CD4-positive, alpha-beta T cell treated with Interleukin-21 for 1 hour (primary cell): Measurements from ENCODE around the gene SAPCD1.
"Not testable (repeated sequence)": the region's sequence is repeated elsewhere in the genome, so short reads cannot be mapped to it uniquely, and the experiment has no call there.

Source experiments
- DNase-seq: peaks from one replicate; pipeline ENCODE4 v3.0.0-alpha.2; 2020

The SAPCD1 gene

DNA sequence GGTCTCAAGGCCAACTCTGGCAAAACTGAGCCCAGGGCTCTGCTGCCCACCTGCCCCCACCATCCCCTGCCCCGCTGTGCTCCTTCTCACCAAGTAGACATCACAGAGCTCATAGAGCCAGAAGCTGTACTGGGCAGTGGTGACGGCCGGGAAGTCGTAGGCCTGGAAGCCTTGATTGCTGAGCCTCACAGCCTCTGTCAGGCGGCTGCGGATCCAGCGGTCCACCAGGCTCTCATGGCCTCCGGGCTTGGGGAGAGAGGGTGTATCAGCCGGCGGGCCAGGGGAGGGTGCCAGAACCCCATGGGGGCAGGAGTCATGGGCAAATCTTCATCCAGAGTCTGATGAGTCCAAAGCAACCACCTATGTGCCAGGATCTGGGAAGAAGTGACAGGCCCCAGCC, 17.5 kb downstream of the SAPCD1 start:
- DNase-seq = no peak

DNA sequence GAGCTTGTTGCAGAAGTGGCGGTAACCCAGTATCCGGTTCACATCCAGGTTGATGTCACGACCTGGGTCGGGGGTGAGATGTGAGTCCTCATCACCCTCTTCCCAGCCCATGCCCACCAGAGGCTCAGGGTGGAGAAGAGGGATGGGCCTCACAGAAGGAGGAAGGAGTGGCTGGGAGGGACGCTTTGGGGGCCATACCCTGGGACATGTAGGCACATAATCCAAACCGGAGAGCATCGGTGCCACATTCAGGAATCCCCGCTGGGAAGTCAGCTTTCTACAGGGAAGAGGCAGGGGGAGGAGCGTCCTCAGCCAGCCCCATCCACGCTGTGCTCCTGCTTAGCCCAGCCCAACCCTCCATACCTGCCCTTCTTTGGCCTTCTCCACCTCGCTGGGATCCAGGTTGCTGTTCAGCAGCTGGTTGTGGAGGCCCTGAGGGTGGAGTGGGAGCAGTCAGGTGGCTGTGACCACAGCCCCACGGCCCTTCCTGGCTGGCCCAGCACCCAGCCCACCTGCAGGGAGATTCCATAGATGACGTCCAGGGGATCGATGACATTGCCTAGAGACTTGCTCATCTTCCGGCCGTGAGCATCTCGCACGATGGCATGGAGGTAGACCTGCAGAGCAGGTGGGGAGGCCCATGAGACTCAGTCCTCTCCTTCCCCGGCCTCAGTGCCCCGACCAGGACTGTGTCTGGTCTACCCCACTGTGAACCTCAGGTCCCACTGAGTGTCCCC, 18.2 kb downstream of the SAPCD1 start:
- DNase-seq = no peak

DNA sequence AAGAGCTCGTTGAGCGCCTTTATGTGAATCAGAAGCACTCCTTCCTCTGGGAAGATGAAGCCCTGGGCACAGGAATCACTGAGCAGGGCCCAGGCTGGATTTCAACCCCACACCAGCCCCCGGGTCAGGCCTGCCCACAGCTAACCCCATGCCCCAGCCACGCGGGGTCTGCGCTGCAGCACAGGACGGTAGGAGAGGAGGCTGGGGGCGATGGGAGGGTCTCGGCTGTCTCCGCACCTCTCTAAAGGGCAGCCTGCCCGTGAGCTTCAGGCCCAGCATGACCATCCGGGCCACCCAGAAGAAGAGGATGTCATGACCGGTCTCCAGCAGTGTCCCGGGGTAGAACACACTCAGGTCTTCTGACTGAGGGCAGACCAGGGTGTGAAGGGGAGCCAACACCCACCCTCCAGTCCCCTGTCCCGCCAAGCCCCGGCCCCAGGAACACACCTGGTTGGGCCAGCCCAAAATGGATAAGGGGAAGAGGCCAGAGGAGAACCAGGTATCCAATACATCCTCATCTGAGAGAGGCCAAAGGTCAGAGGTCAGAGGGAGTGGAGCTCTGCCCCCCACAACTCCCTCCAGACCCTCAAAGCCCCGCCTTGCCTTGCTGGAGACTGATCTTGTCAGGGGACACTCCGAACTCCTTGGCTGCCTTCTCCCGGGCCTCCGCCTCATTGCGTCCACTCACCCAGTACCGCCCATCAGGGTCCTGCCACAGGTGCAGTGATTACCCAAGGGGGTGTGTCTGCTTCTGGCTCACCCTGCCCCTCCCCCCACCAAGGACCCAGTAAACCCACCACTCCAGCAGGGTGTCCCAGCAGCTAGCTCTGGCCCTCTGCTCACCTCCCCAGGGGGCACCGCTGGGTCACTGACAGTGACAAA, 19.0 kb downstream of the SAPCD1 start:
- DNase-seq = no peak

DNA sequence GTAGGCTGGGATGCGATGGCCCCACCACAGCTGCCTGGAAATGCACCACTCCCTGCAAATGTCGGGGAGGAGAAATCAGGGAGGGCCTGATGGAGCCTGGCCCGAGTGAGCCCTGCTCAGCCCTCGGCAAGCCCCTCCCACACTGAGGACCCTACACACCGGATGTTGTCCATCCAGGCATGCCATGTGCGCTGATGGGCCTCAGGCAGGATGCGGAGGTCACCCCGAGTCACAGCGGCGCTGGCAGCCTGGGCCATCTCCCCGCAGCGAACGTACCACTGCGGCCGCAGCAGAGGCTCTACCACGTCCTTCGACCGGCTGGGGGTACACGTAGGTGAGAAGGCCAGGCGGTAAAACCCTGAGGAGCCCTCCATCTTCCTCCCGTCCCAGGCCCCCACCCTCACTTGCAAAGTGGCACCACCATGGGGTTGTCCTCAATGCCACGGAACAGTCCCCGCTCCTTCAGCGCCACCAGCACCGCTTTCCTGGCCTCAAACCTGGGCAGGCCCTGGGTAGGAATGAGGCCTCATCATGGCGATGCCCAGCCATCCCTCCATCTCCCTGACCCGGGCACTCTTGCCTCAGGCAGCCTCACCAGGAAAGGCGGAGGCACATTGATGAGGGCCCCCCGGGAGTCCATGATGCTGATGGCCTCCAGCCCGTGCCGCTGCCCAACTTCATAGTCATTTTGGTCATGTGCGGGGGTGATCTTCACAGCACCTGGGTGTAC, 19.8 kb downstream of the SAPCD1 start:
- DNase-seq = no peak

DNA sequence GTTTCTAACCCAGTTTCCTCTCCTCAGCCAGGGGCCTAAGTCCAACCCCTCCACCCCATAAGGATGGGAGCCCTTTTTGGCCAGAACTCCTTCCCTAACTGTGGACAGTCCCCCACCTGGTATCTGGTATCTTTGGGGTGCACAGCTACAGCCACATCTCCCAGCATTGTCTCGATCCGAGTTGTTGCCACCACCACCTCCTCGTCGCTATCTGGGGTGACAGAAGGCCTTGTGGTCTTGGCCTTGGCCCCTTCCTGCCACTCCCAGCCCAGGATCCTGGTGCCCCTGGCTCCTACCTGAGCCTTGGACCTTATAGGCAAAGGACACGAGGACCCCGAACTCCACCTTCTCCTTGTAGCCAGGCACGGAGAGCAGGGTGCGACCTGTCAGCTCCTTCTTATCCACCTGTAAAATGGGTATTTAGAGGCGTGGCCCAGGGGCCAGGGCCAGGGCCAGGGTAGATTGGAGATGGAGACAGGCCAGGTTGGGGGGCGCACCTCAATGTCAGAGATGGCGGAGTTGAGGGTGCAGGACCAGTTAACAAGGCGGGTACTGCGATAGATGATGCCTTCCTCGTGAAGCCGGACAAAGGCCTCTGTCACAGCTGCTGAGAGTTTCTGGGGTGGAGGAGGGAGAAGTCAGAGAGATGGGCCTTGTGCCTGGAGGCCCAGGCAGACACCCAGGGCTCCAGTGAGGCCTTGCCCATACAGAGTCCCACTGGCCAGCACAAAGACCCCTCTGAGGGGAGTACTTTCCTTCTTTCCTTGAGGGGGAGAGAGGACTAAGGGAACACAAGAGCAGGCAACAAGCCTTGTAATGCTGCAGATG, 21.9 kb downstream of the SAPCD1 start:
- no peak for DNase-seq

DNA sequence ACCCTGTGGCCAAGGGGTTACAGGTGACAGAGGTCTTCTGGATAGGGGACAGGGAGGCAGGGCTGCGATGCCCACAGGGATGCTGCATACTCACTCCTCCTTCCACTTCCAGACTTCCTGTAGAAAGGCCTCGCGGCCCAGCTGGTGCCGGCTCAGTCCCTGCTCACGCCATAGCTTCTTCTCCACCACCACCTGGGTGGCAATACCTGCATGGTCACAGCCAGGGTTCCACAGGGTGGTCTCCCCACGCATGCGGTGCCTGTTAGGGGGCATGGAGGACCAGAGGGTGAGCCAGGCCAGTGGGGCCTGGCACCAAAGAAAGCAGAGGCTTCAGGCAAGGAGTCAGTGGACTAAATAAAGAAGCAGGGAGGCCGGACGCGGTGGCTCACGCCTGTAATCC, 23.0 kb downstream of the SAPCD1 start:
- DNase-seq = no peak

DNA sequence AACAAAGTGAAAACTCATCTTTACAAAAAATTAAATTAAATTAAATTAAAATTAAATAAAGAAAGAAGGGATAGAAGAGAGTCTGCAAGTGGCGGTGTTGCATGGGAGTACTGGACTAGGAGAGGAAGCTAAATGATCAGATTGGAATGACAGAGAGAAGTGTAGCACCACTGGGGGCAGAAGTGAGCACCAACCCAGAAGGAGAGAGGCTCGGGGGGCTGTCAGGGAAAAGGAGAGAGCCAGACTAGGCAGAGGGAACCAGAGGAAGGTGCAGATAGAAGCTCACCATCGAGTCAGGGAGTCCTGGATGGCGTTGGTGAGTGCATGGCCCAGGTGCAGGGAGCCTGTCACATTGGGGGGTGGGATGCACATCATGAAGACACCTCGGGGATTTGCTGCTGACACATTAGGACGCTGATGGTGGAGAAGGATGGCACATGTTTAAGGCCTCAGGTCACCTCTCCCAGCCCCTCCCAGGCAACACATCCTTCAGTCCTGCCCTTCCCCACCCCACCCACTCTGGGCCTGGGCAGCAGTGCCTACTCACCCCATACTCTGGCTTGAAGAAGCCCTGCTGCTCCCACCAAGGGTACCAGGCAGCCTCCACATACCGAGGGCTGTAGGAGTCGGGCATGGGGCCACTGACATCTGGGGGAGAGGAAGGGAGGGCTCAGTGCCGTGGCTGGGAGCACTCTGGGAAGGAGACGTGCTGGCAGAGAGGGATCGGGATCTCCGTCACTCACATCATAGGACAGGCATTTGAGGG, 29.1 kb downstream of the SAPCD1 start:
- DNase-seq = peak; percentile 38

DNA sequence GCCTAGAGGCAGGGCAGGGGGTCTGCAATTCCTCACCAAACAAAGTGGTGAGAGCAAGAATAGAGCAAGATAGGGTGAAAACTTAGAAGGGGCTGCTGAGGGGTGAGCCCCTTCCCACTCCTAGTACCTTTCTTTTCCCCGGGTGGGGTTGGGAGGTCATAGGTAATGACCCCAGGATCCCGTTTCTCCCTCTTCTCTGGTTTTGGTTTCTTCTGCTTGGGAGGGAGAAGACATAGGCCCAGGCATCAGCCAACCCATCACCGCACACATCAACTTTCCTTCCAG, 29.6 kb downstream of the SAPCD1 start:
- DNase-seq = no peak

DNA sequence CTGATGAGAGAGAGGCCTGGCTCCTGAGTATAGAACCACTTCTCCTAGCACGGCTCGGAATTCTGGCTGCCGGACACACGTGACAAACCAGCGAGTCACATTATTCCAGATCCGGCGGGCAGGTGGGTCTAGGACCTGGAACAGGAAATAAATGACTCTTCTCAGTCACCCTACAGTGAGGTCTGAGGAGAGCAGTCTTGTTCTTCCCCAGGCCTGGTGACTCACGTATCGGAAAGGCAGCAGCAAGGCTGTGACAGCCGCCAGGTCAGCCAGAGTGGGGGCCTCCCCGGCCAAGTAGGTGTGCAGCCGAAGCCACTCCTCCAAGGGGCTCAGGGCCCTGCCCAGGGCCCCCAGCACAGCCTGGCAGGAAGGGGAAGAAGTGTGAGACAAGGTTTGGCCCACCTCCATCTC, 30.3 kb downstream of the SAPCD1 start:
- no peak for DNase-seq

DNA sequence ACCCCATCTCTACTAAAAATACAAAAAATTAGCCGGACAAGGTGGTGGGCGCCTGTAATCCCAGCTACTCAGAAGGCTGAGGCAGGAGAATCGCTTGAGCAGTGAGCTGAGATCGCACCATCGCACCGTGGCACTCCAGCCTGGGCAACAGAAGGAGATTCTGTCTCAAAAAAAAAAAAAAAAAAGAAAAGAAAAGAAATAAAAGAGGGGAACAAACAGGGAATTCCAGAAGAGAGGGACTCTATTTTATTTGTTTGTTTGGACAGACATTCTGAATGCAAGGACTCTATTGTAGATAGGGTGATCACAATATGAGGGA, 31.4 kb downstream of the SAPCD1 start:
- DNase-seq = not testable (repeated sequence)

DNA sequence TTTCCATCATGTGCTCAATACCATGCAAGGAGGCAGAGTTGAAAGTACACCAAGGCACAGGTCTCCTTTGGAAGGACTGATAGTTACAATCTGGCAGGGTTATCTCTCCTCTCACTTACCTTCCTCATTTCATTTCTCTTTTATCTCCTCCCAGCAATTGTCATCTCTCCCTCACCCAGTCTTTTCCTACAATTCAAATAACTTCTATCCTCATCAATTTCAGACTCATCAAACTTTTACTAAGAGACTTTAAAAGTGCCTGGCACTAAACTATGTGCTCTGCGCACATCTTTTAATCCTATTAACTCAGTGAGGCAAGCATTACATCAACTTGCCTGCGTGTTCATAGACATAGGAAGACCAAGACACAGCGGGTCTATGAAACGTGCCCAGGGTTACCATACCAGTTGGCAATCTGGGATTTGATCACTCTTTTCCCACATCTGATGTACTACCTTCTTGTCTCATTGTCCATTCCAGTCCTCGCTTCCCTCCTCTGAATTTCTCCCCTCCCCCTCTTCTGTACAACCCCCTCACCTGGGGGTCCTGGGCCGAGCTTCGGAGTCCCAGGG, 31.9 kb downstream of the SAPCD1 start:
- no peak for DNase-seq

DNA sequence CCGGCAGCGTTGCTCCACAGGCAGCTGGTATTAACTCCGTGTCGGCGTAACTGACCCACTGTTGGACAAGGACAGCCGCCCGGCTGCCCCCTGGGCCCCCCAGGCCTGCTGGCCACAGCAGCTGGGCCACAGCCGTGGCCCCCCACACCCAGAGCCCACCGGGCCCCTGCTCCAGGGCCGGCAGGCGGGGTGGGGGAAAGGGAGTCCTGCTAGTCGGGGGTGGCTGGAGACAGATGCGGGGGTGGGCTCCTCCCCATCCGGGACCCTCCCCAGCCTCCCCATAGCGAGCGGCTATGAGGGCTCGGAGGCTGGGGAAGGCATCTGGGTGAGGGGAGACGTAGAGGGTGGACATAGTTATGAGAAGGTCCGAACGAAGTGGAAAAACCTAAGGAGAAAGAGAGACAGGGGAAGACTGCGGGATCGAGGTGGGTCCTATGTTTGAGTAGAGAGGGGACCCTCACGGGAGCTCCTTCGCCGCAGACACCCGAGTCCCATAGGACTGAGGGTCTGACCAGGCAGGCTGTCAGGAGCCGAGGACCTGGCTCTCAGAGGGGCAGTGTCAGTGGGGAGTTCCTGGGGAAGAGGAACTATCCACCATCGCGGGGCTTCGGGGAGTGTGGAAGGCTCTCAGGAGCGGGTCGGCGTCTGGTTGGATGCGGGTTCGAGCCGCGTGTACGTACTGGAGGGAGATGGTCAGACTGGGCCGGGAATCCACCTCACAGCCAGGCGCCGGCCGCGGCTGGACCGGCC, 32.6 kb downstream of the SAPCD1 start:
- DNase-seq = no peak

DNA sequence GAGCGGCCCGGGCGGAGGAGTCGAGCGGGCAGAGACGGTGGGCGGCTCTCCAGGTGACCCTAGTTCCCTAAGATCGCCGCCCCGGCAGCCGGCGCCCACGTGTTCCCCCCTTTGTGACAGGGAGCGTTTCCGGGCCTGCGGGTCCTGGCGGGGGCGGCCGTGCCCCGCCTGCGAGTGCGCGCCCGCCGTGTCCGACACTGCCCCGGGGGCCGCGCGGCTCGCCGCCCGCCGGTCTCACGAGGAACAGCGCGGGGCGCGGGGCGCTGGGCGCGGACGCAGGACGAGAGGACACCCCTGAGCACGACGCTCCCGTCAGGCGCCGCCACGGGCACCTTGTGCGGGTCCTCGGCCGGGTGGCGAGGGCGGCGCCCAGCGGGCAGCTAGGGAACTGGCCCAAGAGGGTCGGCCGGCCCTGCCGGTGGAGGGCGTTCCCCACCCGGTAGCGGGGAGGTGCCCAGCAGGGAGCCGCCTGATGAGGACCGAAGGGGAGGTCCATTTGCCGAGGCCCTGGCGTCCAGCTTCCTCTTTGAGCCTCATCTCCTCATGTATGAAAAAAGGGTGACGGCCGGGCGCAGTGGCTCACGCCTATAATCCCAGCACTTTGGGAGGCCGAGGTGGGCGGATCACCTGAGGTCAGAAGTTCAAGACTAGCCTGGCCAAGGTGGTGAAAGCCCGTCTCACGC, 33.3 kb downstream of the SAPCD1 start, which contains the start of gene VARS1:
Gene VARS1 (minus strand): TSS at position 137 of the 683 bp plus-strand sequence. CDS start 535 bp downstream, outside the sequence.
- DNase-seq = peak; percentile 90

DNA sequence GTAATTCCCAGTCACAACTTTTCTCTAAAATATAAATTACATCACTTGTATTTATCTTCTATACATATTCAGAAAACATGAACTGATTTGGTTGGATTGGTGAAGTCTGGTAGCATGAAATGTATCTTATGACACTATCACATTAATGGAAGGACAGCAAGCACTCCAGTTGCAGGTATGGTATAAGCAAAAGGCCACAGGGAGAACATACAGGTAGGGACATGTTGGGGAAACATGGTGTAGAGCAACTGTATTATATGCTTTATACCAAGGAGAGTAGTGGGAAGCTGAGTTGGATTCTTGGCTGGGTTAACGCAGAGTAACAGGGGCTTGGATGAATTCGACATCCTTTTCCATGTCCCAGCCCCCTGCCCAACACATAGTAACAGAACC, 34.5 kb downstream of the SAPCD1 start:
- no peak for DNase-seq

DNA sequence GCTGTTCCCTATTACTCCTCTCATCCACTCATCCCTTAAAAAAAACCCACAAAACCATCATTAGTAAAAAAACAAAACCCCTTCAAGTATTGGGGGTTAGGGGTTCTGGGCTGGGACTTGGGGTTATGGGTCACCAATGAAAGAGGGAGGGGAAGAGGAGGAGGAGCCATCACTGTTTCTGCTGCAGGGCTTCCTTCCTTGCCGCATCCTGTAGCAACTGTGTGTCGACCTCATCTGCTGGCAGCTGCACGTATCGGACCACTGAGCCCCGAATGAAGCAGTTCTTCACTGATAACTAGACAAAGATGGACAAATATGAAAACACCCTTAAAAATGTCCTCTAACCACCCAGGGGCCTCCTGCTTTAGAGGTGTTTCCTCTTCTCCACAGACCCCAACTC, 35.1 kb downstream of the SAPCD1 start:
- DNase-seq = peak; percentile 65

DNA sequence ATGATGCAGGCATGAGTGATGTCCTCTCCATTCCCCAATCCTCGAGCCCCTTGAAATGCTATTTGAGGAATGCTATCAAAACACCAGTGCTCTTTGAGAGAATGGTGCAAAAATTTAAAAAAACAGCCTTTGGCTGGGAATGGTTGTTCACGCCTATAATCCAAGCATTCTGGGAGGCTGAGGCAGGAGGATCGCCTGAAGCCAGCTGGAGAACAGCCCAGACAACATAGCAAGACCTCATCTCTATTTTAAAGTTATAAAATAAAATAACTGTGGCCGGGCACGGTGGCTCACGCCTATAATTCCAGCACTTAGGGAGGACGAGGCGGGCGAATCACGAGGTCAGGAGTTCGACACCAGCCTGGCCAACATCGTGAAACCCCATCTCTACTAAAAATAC, 37.3 kb downstream of the SAPCD1 start:
- DNase-seq = no peak

DNA sequence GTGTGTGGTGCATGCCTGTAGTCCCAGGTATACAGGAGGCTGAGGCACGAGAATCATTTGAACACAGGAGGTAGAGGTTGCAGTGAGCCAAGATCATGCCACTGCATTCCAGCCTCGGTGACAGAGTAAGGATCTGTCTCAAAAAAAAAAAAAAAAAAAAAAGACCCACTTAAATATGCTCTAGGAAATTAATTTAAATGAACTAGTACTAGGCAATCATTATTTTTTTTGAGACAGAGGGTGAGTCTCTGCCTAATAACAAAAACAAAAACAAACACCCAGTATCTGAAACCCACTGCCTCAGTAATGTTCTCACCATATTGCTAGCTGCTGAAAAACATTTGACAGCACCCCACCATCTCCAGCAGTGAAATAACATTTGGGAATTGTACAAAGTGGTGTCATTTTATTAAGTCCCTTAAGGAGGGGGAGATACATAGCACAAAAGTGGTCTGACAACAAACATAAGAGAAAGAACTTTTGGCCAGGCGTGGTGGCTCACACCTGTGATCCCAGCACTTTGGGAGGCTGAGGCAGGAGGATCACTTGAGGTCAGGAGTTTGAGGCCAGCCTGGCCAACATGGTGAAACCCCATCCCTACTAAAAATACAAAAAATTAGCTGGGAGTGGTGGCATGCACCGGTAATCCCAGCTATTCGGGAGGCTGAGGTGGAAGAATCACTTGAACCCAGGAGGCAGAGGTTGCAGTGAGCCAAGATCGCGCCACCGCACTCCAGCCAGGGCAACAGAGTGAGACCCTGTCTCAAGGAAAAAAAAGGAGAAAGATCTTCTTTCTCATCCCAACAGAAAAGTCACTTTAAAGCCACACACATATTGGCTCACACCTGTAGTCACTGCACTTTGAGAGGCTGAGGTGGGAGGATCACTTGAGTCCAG, 38.8 kb downstream of the SAPCD1 start:
- DNase-seq = not testable (repeated sequence)

DNA sequence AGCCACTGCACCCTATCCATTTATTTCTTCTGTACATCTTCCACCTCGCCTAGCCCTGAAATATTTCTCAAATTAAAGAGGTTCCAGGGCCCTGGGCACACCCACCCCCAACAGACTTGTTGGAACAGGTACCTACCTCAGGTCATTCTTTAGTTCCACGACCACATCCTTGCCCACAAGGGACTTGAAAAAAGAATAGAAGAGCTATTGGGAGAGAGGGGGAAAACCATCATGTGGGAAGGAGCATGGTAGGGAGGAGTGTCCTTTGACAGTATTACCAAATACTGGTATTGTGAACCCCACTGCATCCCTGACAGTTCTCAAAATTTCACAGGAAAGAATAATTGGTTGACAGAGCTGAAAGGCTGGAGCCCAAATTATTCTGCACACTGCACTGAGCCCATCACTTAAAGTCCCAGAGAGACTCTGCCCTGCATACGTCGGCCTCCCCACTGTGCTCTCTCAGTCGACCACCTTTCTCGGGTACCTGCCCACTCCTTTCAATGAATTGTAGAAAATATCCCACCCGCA, 43.5 kb downstream of the SAPCD1 start:
- no peak for DNase-seq
